Stimulated activated CD4-positive, alpha-beta T cell treated with anti-CD3 and anti-CD28 coated beads, Interleukin-15, amount 100 ng/mL, for 1 hour (primary cell): ENCODE measurements around the gene COL9A3.

Experiments used
- DNase-seq, 2 donors: peaks; one replicate each; pipeline ENCODE4 v3.0.0-alpha.2; 2020; ENCODE audit warnings: low read depth in 1 of 2, low spot score in 1 of 2

Gene COL9A3

GRCh38 chr20:62816884-62817873, at the start of gene COL9A3:
COL9A3 (plus strand) TSS chr20:62817050; CDS start chr20:62817065, 15 bp downstream.
- no peak for DNase-seq

GRCh38 chr20:62768234-62768546, 48.7 kb upstream of the COL9A3 start:
- DNase-seq, result no peak

- no peak for DNase-seq
These were observed 48.1 kb upstream of the COL9A3 start for GRCh38 chr20:62768551-62769287.

- DNase-seq, result no peak
These were observed 47.3 kb upstream of the COL9A3 start for GRCh38 chr20:62769346-62770071.

- DNase-seq, result no peak
These were observed 46.5 kb upstream of the COL9A3 start for GRCh38 chr20:62770111-62770910.

- DNase-seq, result no peak
These were observed 45.9 kb upstream of the COL9A3 start for GRCh38 chr20:62770916-62771315.

- no peak for DNase-seq
These were observed 45.3 kb upstream of the COL9A3 start for GRCh38 chr20:62771396-62772102.

GRCh38 chr20:62772103-62772611, 44.7 kb upstream of the COL9A3 start:
- DNase-seq, result no peak

- no peak for DNase-seq
These were observed 44.2 kb upstream of the COL9A3 start for GRCh38 chr20:62772619-62772989.

- DNase-seq, result no peak
These were observed 43.6 kb upstream of the COL9A3 start for GRCh38 chr20:62772990-62773844.

GRCh38 chr20:62773845-62774714, 42.8 kb upstream of the COL9A3 start:
- DNase-seq, result no peak

GRCh38 chr20:62774762-62775161, 42.1 kb upstream of the COL9A3 start:
- DNase-seq, result no peak

- DNase-seq, result no peak
These were observed 41.6 kb upstream of the COL9A3 start for GRCh38 chr20:62775206-62775605.

- no peak for DNase-seq
These were observed 40.7 kb upstream of the COL9A3 start for GRCh38 chr20:62776035-62776691.

- DNase-seq, result peak; percentile 30 to 42
These were observed 39.9 kb upstream of the COL9A3 start for GRCh38 chr20:62776692-62777527.

- no peak for DNase-seq
These were observed 39.4 kb upstream of the COL9A3 start for GRCh38 chr20:62777528-62777830.

GRCh38 chr20:62778058-62778457, 38.8 kb upstream of the COL9A3 start:
- no peak for DNase-seq
